BJ (cell line): Measurements from ENCODE around the gene TNIK. TPM values are rescaled to one million over a fixed set of nuclear protein-coding genes. Genes with fewer than 3 reads are reported as not detected.

Experiments
- CTCF ChIA-PET: fragments of 350-600 bp; formaldehyde crosslinking; extraction: SDS; loops from one replicate; lab custom pipeline; 2021; ENCODE audit warnings: antibody characterized with exemption, inconsistent platforms; lab: Yijun Ruan, JAX
- POLR2A ChIA-PET: fragments of 300-600 bp; sonication (Branson Sonifier 250); formaldehyde crosslinking; extraction: SDS; loops from one replicate; lab custom pipeline; 2021; ENCODE audit warnings: antibody characterized with exemption; lab: Charles Lee
- DNase-seq: peaks from one replicate; pipeline ENCODE4 v3.0.0-alpha.2; 2011; ENCODE audit warnings: low read depth
- H3K27me3 ChIP-seq: 2 replicates; pipeline ENCODE4 v1.6.0; 2011; ENCODE audit warnings: low read length; ENCODE audit not compliant: control insufficient read depth, insufficient read depth
- H3K36me3 ChIP-seq: 2 replicates; pipeline ENCODE4 v1.5.1; 2011; ENCODE audit warnings: low read length; ENCODE audit not compliant: control insufficient read depth, insufficient read depth
- H3K4me3 ChIP-seq: 2 replicates; pipeline ENCODE4 v1.5.1; 2011; ENCODE audit warnings: low read depth, mild to moderate bottlenecking, control low read depth, low read length
- CTCF ChIP-seq: IDR thresholded peaks from 2 replicates; pipeline ENCODE4 v1.5.1; 2011; ENCODE audit warnings: low read depth, mild to moderate bottlenecking, control low read depth, inconsistent platforms, low read length, moderate library complexity; ENCODE audit not compliant: insufficient read depth
- polyA plus RNA-seq: library from polyadenylated mRNA; depleted of rRNA; stranded (reverse); fragments of >200 nt; gene quantifications from 2 replicates; pipeline ENCODE4 v1.2.3, GENCODE V29; 2011

TNIK gene
- polyA plus RNA-seq, 1 experiment, result 2.1 TPM

GRCh38 chr3:171312741-171313140, 147.5 kb downstream of the TNIK start:
- POLR2A ChIA-PET, result no interaction called here
- DNase-seq, result no peak
- TF ChIP-seq CTCF, result no peak
- Histone ChIP-seq H3K4me3 (no peak overlapping the region), H3K36me3 (no peaks in the 10 kb centered on the region), H3K27me3 (no peaks in the 10 kb centered on the region)
- CTCF ChIA-PET, result interaction anchor here (0.7 to 0.9 kb wide), 2 partner anchors 55 to 125 kb away, joined by 3 read pairs; no protein-coding TSS in a partner anchor

GRCh38 chr3:171311784-171312183, 148.4 kb downstream of the TNIK start:
- CTCF ChIA-PET, result interaction anchor here (0.9 kb wide), 1 partner anchor 56 kb away, joined by 3 read pairs; no protein-coding TSS in a partner anchor

GRCh38 chr3:171309906-171310359, 150.3 kb downstream of the TNIK start:
- ChIA-PET POLR2A (interaction anchor here (0.6 kb wide), 1 partner anchor 128 kb away, joined by 20 read pairs; no protein-coding TSS in a partner anchor), CTCF (interaction anchor here (1.0 to 1.2 kb wide), 2 partner anchors 15 to 25 kb away, joined by 3 read pairs; no protein-coding TSS in a partner anchor)
- no peak for TF ChIP-seq CTCF
- DNase-seq, result no peak
- Histone ChIP-seq H3K27me3 (no peaks in the 10 kb centered on the region), H3K4me3 (no peak overlapping the region), H3K36me3 (no peaks in the 10 kb centered on the region)

More at GRCh38 chr3:171311784-171312183, 148.4 kb downstream of the TNIK start:
- H3K4me3 ChIP-seq, result no peak overlapping the region
- no peaks in the 10 kb centered on the region for H3K36me3 ChIP-seq
- POLR2A ChIA-PET, result no interaction called here
- TF ChIP-seq CTCF, result no peak
- no peak for DNase-seq
- H3K27me3 ChIP-seq, result no peaks in the 10 kb centered on the region

- H3K36me3 ChIP-seq, result no peaks in the 10 kb centered on the region
- ChIA-PET POLR2A (no interaction called here), CTCF (no interaction called here)
- no peaks in the 10 kb centered on the region for H3K27me3 ChIP-seq
- no peak for TF ChIP-seq CTCF
- H3K4me3 ChIP-seq, result no peak overlapping the region
- no peak for DNase-seq
These were observed 152.2 kb downstream of the TNIK start for GRCh38 chr3:171307988-171308387.

- no peak for DNase-seq
- Histone ChIP-seq H3K36me3 (no peaks in the 10 kb centered on the region), H3K4me3 (no peak overlapping the region), H3K27me3 (no peaks in the 10 kb centered on the region)
- ChIA-PET POLR2A (no interaction called here), CTCF (no interaction called here)
- TF ChIP-seq CTCF, result no peak
These were observed 153.1 kb downstream of the TNIK start for GRCh38 chr3:171307046-171307585.
